ENCODE measurements around the gene FGFR1OP2.

GRCh38 chr12:27006797-27007467 is 68.7 kb downstream of the FGFR1OP2 start:
- TF ChIP-seq PATZ1 (CRISPR knock-in tag; IDR thresholded peaks at IDR 0.05; ENCODE audit: borderline replicate concordance) (no peak), TSHZ2 (CRISPR knock-in tag; IDR thresholded peaks at IDR 0.05) (no peak), CSDC2 (CRISPR knock-in tag; IDR thresholded peaks at IDR 0.05) (no peak), ARNTL (CRISPR knock-in tag; IDR thresholded peaks at IDR 0.05; ENCODE audit: borderline replicate concordance, low read depth) (no peak), ISL1 (CRISPR knock-in tag; IDR thresholded peaks at IDR 0.05) (no peak), PPARA (CRISPR knock-in tag; IDR thresholded peaks at IDR 0.05; ENCODE audit: borderline replicate concordance) (no peak), ZNF8 (CRISPR knock-in tag; IDR thresholded peaks at IDR 0.05) (no peak), RARB (CRISPR knock-in tag; IDR thresholded peaks at IDR 0.05) (no peak), ZFP3 (CRISPR knock-in tag; IDR thresholded peaks at IDR 0.05) (no peak), ESRRG (CRISPR knock-in tag; IDR thresholded peaks at IDR 0.05) (no peak), TOX (CRISPR knock-in tag; IDR thresholded peaks at IDR 0.05; ENCODE audit: borderline replicate concordance) (no peak), OSR1 (CRISPR knock-in tag; IDR thresholded peaks at IDR 0.05) (no peak)

All from SK-N-SH treated with all-trans-retinoic acid at 6 μM for 48 hours (cell line).